NB4 (cell line): ENCODE data around the gene UBXN4.

ENCODE experiments used
- DNase-seq: peaks from one replicate; pipeline ENCODE4 v3.0.0; 2010; ENCODE audit warnings: low read depth
- H3K4me3 ChIP-seq: one replicate; pipeline ENCODE4 v1.5.1; 2011; ENCODE audit warnings: mild to moderate bottlenecking, low read depth, low read length, moderate library complexity
- MYC ChIP-seq: IDR thresholded peaks from 2 replicates; pipeline ENCODE4 v1.6.1; 2011; ENCODE audit warnings: low read depth, low read length
- POLR2A ChIP-seq: IDR thresholded peaks from 2 replicates; pipeline ENCODE4 v1.6.1; 2011; ENCODE audit warnings: mild to moderate bottlenecking; ENCODE audit not compliant: insufficient read length; ENCODE audit errors: extremely low read depth
- TF ChIP-seq, protein P1 (sequence below): IDR thresholded peaks from one replicate; pipeline ENCODE4 v1.5.1; 2012; ENCODE audit warnings: low read depth, low read length
- TF ChIP-seq, protein P2 (sequence below): IDR thresholded peaks from 2 replicates; pipeline ENCODE4 v1.6.1; 2011; ENCODE audit warnings: low read depth, low read length

The UBXN4 gene

DNA sequence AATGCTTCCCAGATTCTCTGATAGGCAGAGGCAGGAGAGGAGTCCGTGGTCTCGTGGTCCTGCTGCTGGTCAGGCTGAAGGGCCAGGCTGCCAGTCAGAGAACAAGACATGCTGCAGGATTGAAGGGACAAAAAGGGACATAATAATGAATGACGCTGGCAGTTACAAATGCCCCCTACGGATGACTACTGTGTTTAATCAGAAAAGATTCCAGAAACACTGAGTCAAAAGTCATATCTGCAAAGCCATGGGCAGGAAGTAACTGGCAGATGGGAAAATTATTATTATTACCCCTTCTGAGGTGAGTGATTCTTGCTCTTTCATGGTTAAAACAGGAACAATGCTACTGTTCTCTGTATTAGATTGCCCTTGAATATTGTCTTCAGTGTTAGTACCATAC lies 76.3 kb downstream of the UBXN4 start:
- TF ChIP-seq, protein P1, sequence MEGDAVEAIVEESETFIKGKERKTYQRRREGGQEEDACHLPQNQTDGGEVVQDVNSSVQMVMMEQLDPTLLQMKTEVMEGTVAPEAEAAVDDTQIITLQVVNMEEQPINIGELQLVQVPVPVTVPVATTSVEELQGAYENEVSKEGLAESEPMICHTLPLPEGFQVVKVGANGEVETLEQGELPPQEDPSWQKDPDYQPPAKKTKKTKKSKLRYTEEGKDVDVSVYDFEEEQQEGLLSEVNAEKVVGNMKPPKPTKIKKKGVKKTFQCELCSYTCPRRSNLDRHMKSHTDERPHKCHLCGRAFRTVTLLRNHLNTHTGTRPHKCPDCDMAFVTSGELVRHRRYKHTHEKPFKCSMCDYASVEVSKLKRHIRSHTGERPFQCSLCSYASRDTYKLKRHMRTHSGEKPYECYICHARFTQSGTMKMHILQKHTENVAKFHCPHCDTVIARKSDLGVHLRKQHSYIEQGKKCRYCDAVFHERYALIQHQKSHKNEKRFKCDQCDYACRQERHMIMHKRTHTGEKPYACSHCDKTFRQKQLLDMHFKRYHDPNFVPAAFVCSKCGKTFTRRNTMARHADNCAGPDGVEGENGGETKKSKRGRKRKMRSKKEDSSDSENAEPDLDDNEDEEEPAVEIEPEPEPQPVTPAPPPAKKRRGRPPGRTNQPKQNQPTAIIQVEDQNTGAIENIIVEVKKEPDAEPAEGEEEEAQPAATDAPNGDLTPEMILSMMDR: no peak
- TF ChIP-seq POLR2A: no peak
- TF ChIP-seq, protein P2, sequence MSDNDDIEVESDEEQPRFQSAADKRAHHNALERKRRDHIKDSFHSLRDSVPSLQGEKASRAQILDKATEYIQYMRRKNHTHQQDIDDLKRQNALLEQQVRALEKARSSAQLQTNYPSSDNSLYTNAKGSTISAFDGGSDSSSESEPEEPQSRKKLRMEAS: no peak
- TF ChIP-seq MYC: no peak
- no peak overlapping the region for H3K4me3 ChIP-seq
- DNase-seq: no peak

DNA sequence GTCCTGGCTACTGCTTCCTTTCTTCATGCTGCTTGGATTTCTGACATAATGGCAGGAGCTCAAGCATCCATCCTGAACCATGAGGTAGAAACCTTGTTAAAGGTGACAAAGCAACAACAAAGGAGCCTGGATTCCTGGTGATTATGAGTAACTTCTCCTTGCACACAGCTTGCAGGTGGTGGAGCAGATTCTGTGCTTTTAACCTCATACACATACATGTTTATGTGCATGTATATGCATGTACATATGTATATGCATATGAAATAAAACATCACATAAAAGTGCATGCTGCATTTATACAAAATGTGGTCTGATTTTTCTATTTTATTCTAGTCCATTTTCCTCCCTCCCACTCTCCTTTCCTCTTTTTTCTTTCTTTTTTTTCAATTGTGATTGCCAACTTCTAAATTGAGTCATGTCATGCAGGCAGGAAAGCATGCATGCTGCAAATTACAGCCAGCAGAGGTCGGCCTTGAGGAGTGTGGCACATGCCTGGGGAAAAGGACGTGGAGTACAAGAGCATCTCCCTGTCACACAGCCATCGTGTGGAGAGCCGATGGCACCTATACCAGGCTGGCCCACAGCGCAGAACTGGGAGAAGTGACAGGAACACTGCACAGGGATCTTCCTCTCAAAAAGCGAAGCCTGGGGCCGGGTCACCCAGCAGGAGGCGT lies 77.4 kb downstream of the UBXN4 start:
- peak; percentile 88 for DNase-seq
- H3K4me3 ChIP-seq: no peak overlapping the region
- TF ChIP-seq POLR2A (no peak), MYC (peak; percentile 89)
- TF ChIP-seq, protein P1: peak; percentile 83
- TF ChIP-seq, protein P2: peak; percentile 94

DNA sequence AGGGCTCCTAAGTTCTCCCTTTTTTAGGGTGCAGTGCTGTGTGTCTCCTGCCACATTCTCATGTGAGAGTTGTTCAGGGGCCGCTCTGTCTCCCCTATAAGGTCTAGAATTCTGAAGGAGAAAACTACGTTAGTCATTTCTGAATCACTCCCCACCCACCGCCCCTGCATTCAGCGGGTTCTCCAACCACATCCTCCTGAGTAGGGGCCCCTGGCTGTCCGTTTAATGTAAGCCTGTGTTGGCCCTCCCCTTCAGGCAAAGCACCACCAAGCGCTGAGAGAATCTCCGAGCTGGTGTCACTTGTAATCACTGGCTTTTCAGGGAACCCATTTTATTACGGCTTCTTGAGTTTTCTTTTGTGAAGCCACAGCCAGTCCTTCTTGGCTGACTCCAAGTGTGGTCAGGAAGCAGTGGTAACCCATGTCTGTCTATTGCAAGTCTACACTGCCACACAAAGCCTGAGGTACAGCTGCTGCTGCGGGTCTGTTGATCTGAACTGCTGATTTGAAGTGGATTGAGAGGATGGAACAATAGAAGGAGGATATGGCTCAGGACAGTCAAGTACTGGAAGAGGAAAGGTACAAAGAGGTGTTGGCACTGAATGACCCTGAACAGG lies 78.5 kb downstream of the UBXN4 start:
- H3K4me3 ChIP-seq: peak overlapping the region; percentile 37
- TF ChIP-seq, protein P2: no peak
- TF ChIP-seq MYC: peak; percentile 21; the same call in 1 of the 2 replicates
- TF ChIP-seq, protein P1: no peak
- peak; percentile 32 for TF ChIP-seq POLR2A
- DNase-seq: peak; percentile 96

DNA sequence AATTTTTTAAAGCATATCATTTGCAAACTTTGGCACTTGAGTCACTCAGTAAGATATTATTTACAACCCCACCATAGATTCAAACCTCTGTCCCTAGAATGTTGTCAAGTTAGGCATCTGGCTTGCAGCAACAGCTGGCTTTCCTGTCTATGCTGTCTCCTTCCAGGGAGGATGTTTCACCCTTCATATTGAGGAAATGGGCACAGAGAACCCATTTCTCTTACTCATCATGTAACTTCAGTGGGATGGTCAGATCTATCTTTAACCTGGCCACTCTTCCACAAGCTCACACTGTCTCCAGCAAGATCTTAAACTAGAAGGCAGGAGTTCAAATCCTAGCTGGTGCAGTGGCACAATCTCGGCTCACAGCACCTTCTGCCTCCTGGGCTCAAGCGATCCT lies 79.5 kb downstream of the UBXN4 start:
- peak; percentile 49 for DNase-seq
- TF ChIP-seq, protein P2: no peak
- TF ChIP-seq, protein P1: no peak
- TF ChIP-seq MYC (no peak), POLR2A (no peak)
- peak overlapping the region; percentile 9 for H3K4me3 ChIP-seq

DNA sequence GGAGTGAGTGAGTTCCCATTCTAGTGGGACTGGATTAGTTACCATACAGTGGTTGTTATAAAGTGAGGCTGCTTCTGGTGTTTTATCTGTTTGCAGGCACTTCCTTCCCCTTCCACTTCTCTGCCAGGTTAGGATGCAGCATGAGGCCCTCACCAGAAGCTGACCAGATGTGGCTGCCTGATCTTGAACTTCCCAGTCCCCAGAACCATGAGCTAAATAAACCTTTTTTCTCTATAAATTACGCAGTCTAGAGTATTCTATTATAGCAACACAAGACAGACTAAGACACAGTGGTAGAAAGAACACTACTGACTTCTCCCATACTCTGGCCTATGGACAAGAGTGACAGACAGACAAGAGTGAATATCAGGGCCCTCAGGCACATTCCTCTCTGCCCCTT lies 81.2 kb downstream of the UBXN4 start:
- H3K4me3 ChIP-seq: no peak overlapping the region
- TF ChIP-seq POLR2A (no peak), MYC (no peak)
- TF ChIP-seq, protein P2: no peak
- TF ChIP-seq, protein P1: no peak
- DNase-seq: peak; percentile 30
